ENCODE results near the gene FANCG. TPM values are rescaled to one million over a fixed set of nuclear protein-coding genes. Genes with fewer than 3 reads are reported as not detected.

FANCG gene
- total RNA-seq, 1 donor from 2014 or later = 28.8 TPM

DNA sequence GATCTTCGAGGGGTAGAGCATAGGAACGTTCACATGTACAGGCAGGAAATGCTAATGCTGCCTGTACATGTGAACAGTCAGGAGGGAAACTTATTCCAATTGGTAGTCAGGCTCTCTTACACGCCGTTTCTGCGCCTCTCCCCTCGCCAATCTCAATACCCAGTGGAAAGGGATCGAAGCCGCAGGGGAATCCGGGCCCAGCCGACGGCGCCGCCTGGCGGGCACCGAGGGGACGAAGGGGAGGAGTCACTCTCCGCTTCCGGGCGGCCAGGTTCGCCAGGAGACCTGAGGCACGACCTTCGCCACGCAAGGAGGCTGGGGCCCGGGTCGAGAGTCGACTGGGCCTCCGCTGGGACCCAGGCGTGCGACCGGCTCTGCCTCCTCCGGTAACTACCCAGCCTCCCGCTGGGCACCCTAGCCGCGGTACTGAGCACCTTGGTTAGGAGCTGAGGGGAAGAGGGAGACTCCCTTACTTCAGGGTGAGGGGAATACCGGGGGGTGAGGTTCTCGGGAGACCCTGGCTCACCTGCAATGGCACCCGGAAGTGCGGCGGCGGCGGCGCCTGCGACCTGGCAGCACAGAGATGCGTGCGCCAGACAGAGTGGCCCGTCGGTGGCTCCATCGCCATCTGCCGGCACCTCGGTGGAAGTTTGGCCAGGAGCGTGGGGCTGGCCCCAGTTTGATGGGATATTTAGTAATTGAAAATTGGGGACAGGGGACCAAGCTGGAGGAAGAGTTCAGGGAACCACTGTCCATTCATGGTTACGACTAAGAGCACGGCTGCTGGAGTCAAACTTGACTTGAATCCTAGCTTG is 16.5 kb upstream of the FANCG start, which contains the start of gene PIGO:
TSS of gene PIGO (minus strand) at position 557 of the 815 bp plus-strand sequence. CDS start 1,026 bp downstream, outside the sequence.
- H3K4me3 Mint-ChIP-seq = peak within 1 kb of the TSS; percentile 87
- H3K36me3 Mint-ChIP-seq (ENCODE audit: low read depth) = peaks cover 61% of the 10 kb centered on the region
- peak; percentile 92 for ATAC-seq (ENCODE audit: low read depth)
- peak; percentile 81 for DNase-seq
- H3K4me1 Mint-ChIP-seq = peaks cover 30% of the 10 kb centered on the region
- ChIA-PET POLR2A (interaction anchor here (0.7 to 4.1 kb wide), 6 partner anchors 9 to 197 kb away, joined by 4 to 34 read pairs (median 9); partner anchors contain the start of genes ATOSB, FANCG and VCP), CTCF (interaction anchor here (0.6 to 6.4 kb wide), 11 partner anchors 9 to 200 kb away, joined by 3 to 45 read pairs (median 5); partner anchors contain the start of genes ATOSB and VCP)
- H3K27me3 Mint-ChIP-seq = no peaks in the 10 kb centered on the region
- TF ChIP-seq, protein P1, sequence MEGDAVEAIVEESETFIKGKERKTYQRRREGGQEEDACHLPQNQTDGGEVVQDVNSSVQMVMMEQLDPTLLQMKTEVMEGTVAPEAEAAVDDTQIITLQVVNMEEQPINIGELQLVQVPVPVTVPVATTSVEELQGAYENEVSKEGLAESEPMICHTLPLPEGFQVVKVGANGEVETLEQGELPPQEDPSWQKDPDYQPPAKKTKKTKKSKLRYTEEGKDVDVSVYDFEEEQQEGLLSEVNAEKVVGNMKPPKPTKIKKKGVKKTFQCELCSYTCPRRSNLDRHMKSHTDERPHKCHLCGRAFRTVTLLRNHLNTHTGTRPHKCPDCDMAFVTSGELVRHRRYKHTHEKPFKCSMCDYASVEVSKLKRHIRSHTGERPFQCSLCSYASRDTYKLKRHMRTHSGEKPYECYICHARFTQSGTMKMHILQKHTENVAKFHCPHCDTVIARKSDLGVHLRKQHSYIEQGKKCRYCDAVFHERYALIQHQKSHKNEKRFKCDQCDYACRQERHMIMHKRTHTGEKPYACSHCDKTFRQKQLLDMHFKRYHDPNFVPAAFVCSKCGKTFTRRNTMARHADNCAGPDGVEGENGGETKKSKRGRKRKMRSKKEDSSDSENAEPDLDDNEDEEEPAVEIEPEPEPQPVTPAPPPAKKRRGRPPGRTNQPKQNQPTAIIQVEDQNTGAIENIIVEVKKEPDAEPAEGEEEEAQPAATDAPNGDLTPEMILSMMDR (IDR thresholded peaks at IDR 0.05) = peak; percentile 60
- intact Hi-C loops (cut with micrococcal nuclease) = loop anchor here (1.0 to 5.0 kb wide), 8 partner anchors 16 to 394 kb away; partner anchors contain the start of genes DNAJB5 and VCP
- H3K9me3 Mint-ChIP-seq = no peaks in the 10 kb centered on the region
- peak within 1 kb of the TSS; percentile 93 for H3K27ac Mint-ChIP-seq

DNA sequence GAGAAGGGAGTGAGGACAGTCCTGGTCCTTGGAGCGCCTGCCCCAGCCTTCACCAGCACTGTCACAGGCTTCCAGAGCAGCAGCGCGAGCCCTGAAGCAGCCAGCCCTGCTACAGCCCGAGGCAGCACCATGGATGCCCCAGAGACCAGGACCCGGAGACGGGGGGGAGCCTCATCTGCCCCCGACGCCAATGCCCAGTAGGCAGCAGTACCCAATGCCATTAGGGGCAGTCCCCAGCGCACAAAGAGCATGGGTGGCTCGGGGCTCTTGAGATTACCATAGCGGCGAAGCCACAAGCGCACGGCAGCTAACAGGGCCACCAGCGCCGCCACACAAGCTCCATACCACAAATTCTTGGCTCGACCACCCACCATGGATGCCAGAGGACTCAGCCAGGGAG is 11.8 kb upstream of the FANCG start:
- ATAC-seq (ENCODE audit: low read depth) (no peak), DNase-seq (no peak)
- TF ChIP-seq, protein P1 (IDR thresholded peaks at IDR 0.05) = no peak
- Mint-ChIP-seq H3K27ac (no peak overlapping the region), H3K27me3 (no peaks in the 10 kb centered on the region), H3K4me3 (no peak overlapping the region), H3K36me3 (ENCODE audit: low read depth) (peaks cover 80% of the 10 kb centered on the region), H3K4me1 (peaks cover 21% of the 10 kb centered on the region), H3K9me3 (no peaks in the 10 kb centered on the region)
- ChIA-PET POLR2A (interaction anchor here (0.7 to 2.5 kb wide), 5 partner anchors 11 to 20 kb away, joined by 3 to 13 read pairs (median 4); partner anchors contain the start of genes FANCG and STOML2), CTCF (interaction anchor here (1.0 kb wide), 1 partner anchor 192 kb away, joined by 3 read pairs; no protein-coding TSS in a partner anchor)
- intact Hi-C loops (cut with micrococcal nuclease) = no loop called here

DNA sequence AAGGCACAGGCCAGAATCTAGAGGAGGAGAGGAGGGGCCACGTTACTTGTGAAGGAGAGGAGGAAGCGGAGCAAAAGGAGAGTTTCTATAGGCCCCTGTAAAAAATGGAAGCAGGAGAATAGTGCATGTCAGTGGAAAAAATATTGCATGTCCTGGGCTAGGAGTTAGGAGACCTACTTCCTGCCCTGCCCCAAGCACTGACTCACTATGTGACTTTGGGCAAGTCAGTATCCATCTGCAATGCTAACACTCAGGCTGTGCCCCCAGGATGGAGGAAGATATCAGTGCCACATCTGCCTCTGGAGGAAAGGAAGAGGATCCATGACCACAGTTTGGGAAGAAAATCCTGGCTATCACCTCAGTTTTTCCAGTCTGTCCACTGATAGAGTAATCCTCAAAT is 9.7 kb upstream of the FANCG start:
- H3K9me3 Mint-ChIP-seq = no peaks in the 10 kb centered on the region
- no peak for DNase-seq
- intact Hi-C loops (cut with micrococcal nuclease) = no loop called here
- POLR2A ChIA-PET = no interaction called here
- no peak overlapping the region for H3K27ac Mint-ChIP-seq
- H3K36me3 Mint-ChIP-seq (ENCODE audit: low read depth) = peaks cover 75% of the 10 kb centered on the region
- CTCF ChIA-PET = no interaction called here
- no peak overlapping the region for H3K4me3 Mint-ChIP-seq
- TF ChIP-seq, protein P1 (IDR thresholded peaks at IDR 0.05) = no peak
- no peaks in the 10 kb centered on the region for H3K27me3 Mint-ChIP-seq
- no peak for ATAC-seq (ENCODE audit: low read depth)
- H3K4me1 Mint-ChIP-seq = peaks cover 4% of the 10 kb centered on the region

DNA sequence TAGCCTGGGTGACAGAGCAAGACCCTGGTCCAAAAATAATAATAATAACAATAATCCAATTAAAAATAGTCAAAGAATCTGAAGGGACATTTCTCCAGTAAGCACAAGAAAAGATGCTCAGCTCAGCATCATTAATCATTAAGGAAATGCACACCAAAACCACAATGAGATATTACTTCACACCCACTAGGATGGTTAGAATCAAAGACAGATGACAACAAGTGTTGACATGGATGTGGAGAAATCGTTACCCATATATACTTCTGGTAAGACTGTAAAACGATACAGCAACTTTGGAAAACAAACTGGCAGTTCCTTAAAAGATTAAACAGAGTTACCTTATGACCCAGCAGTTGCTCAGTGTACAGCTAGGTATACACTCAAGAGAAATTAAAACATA is 5.3 kb upstream of the FANCG start:
- Mint-ChIP-seq H3K36me3 (ENCODE audit: low read depth) (peaks cover 41% of the 10 kb centered on the region), H3K27me3 (no peaks in the 10 kb centered on the region), H3K4me1 (peaks cover 3% of the 10 kb centered on the region), H3K4me3 (no peak overlapping the region), H3K9me3 (no peaks in the 10 kb centered on the region), H3K27ac (no peak overlapping the region)
- intact Hi-C loops (cut with micrococcal nuclease) = no loop called here
- ChIA-PET CTCF (no interaction called here), POLR2A (no interaction called here)
- TF ChIP-seq, protein P1 (IDR thresholded peaks at IDR 0.05) = no peak
- no peak for ATAC-seq (ENCODE audit: low read depth)
- no peak for DNase-seq

DNA sequence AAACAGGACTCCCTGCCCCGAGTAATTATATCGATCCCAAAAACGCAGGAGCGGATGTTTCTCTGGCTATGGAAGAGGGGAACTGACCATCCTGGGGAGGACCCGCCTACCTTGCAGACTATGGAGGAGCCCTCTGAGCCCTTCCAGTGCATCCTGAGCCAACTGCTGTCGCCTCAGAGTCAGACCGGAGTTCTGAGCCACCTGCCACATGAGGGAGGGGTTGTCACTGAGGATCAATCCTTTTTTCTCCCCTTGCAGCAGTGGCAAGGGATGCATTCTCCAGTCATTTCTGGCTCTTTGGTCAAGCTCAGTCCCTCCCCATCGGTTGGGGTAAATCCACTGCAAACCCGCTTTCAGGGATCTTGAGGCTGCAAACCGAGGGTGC is 709 bp downstream of the FANCG start:
- Mint-ChIP-seq H3K9me3 (no peaks in the 10 kb centered on the region), H3K27me3 (no peaks in the 10 kb centered on the region), H3K27ac (peak overlapping the region; percentile 74), H3K36me3 (ENCODE audit: low read depth) (peaks cover 14% of the 10 kb centered on the region), H3K4me1 (peaks cover 22% of the 10 kb centered on the region), H3K4me3 (peak overlapping the region; percentile 88)
- intact Hi-C loops (cut with micrococcal nuclease) = loop anchor here (1.0 kb wide), 1 partner anchor 90 kb away; the partner anchor contains the start of gene DNAJB5
- CTCF ChIA-PET = interaction anchor here (1.0 to 2.2 kb wide), 5 partner anchors 8 to 532 kb away, joined by 3 to 11 read pairs (median 4); no protein-coding TSS in a partner anchor
- POLR2A ChIA-PET = interaction anchor here (1.1 to 3.4 kb wide), 11 partner anchors 12 to 179 kb away, joined by 3 to 37 read pairs (median 13); partner anchors contain the start of genes ATOSB, PIGO and STOML2
- ATAC-seq (ENCODE audit: low read depth) (no peak), DNase-seq (no peak)
- TF ChIP-seq, protein P1 (IDR thresholded peaks at IDR 0.05) = no peak

Data from activated B cell treated with CpG ODN at 0.5 μM for 24 hours (primary cell).